Measurements from ENCODE around the gene CALN1.

DNA sequence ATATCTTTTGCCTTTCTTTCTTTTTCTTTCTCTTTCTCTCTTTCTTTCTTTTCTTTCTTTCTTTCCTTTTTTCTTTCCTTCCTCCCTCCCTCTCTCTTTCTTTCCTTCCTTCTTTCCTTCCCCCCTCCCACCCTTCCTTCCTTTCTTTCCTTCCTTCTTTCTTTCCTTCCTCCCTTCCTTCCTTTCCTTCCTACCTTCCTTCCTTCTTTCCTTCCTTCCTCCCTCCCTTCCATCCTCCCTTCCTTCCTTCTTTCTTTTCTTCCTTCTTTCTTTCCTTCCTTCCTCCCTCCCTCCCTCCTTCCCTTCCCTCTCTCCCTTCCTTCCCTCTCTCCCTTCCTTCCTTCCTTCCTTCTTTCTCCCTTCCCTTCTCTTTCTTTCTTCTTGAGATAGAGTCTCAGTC lies 25.5 kb upstream of the CALN1 start:
- TF ChIP-seq, protein P1, sequence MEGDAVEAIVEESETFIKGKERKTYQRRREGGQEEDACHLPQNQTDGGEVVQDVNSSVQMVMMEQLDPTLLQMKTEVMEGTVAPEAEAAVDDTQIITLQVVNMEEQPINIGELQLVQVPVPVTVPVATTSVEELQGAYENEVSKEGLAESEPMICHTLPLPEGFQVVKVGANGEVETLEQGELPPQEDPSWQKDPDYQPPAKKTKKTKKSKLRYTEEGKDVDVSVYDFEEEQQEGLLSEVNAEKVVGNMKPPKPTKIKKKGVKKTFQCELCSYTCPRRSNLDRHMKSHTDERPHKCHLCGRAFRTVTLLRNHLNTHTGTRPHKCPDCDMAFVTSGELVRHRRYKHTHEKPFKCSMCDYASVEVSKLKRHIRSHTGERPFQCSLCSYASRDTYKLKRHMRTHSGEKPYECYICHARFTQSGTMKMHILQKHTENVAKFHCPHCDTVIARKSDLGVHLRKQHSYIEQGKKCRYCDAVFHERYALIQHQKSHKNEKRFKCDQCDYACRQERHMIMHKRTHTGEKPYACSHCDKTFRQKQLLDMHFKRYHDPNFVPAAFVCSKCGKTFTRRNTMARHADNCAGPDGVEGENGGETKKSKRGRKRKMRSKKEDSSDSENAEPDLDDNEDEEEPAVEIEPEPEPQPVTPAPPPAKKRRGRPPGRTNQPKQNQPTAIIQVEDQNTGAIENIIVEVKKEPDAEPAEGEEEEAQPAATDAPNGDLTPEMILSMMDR (IDR thresholded peaks at IDR 0.05) = no peak
- no peak for TF ChIP-seq POLR2A (IDR thresholded peaks at IDR 0.05)
